Kidney (tissue), 14 donors: Measurements from ENCODE around the gene REC8. TPM values are rescaled to one million over a fixed set of nuclear protein-coding genes. Genes with fewer than 3 reads are reported as not detected.
A peak's percentile ranks its signal among the peaks of the same experiment; 100 is the strongest.

Experiments
- DNase-seq, 5 donors: peaks; one replicate each; pipeline ENCODE4 v3.0.0-alpha.2; 2013 to 2020
- FAIRE-seq: peaks from 2 replicates; lab custom pipeline; 2012; peaks lifted over from hg19 to GRCh38; lab: Jason Lieb, UNC
- H3K27ac ChIP-seq, 2 donors: one replicate each; pipeline ENCODE4 v1.7.0; 2013; ENCODE audit warnings: low read depth in 2 of 2, low read length in 2 of 2, inconsistent platforms in 1 of 2
- H3K27me3 ChIP-seq: one replicate; pipeline ENCODE4 v1.7.1; 2013; ENCODE audit warnings: low read length, inconsistent platforms; ENCODE audit not compliant: control insufficient read depth, insufficient read depth
- H3K36me3 ChIP-seq, 3 donors: one replicate each; pipeline versions ENCODE4 v1.7.0 to v1.7.1; 2013; ENCODE audit warnings: low read length in 3 of 3, control low read depth in 1 of 3, inconsistent platforms in 1 of 3; ENCODE audit not compliant: insufficient read depth in 3 of 3, control insufficient read depth in 2 of 3
- H3K4me1 ChIP-seq, 3 donors: one replicate each; pipeline versions ENCODE4 v1.7.0 to v1.7.1; 2013; ENCODE audit warnings: low read length in 3 of 3, inconsistent platforms in 1 of 3, low read depth in 1 of 3; ENCODE audit not compliant: control insufficient read depth in 2 of 3, insufficient read depth in 2 of 3
- H3K4me3 ChIP-seq, 3 donors: one replicate each; pipeline versions ENCODE4 v1.7.0 to v1.8.1; 2013; ENCODE audit warnings: low read length in 3 of 3, control low read depth in 1 of 3, inconsistent platforms in 1 of 3
- H3K9ac ChIP-seq, 3 donors: one replicate each; pipeline versions ENCODE4 v1.7.0 to v1.7.1; 2013; ENCODE audit warnings: low read length in 3 of 3, control low read depth in 1 of 3, inconsistent platforms in 1 of 3
- H3K9me3 ChIP-seq, 3 donors: one replicate each; pipeline versions ENCODE4 v1.7.0 to v1.7.1; 2013; ENCODE audit warnings: low read length in 3 of 3, control low read depth in 1 of 3, inconsistent platforms in 1 of 3; ENCODE audit not compliant: control insufficient read depth in 2 of 3, insufficient read depth in 1 of 3
- CTCF ChIP-seq: IDR thresholded peaks from 3 replicates; pipeline ENCODE4 v1.5.1; 2012; ENCODE audit warnings: mild to moderate bottlenecking, moderate library complexity, borderline replicate concordance; ENCODE audit not compliant: insufficient read depth; ENCODE audit errors: extremely low read depth
- intact Hi-C: fragments of 100-400 bp; cut with DNase I; formaldehyde crosslinking; loops from one replicate; pipeline ENCODE4 v1.11.1; 2022
- polyA plus RNA-seq: library from polyadenylated mRNA; stranded (reverse); fragments of 350-450 nt; fragmentation: Illumina TruSeq; extraction: RNeasy Lipid Tissue Mini Kit (QIAGEN cat#74804); gene quantifications from one replicate; pipeline ENCODE4 v1.2.3, GENCODE V29; 2014; ENCODE audit warnings: low read depth, low replicate concordance; ENCODE audit not compliant: insufficient read depth
- total RNA-seq: library from RNA; stranded (reverse); fragmentation: NEBNext Ultra II Directional; extraction: Animal tissue kit (Norgen Biotek cat#: 25700); gene quantifications from one replicate; pipeline ENCODE4 v1.2.1, GENCODE V29; 2021
- donor health status: control.
- donor health status: control.
- donor health status: control.
- donor health status: control.
- donor health status: control.
- donor health status: DM: yes; HTN: yes; CAD: no.
- donor health status: Normal renal cell carcinoma (clear cell type).

The REC8 gene
- total and polyA plus RNA-seq, 2 donors from 2014 or later = 39.9 to 51.4 TPM

- Histone ChIP-seq H3K4me3 (no peak overlapping the region), H3K36me3 (peaks cover 4 to 46% (median 40%) of the 10 kb centered on the region in 3 donors), H3K27me3 (no peaks in the 10 kb centered on the region), H3K4me1 (peaks cover 2 to 14% (median 3%) of the 10 kb centered on the region in 3 donors), H3K9me3 (no peaks in the 10 kb centered on the region), H3K27ac (no peak overlapping the region), H3K9ac (no peak overlapping the region)
- no peak for FAIRE-seq
- intact Hi-C loops = no loop called here
- no peak for TF ChIP-seq CTCF
- DNase-seq = no peak
Measured at GRCh38 chr14:24150567-24150966, 21.3 kb upstream of the REC8 start.

GRCh38 chr14:24150993-24151392 is 20.9 kb upstream of the REC8 start:
- FAIRE-seq = no peak
- intact Hi-C loops = no loop called here

DNA sequence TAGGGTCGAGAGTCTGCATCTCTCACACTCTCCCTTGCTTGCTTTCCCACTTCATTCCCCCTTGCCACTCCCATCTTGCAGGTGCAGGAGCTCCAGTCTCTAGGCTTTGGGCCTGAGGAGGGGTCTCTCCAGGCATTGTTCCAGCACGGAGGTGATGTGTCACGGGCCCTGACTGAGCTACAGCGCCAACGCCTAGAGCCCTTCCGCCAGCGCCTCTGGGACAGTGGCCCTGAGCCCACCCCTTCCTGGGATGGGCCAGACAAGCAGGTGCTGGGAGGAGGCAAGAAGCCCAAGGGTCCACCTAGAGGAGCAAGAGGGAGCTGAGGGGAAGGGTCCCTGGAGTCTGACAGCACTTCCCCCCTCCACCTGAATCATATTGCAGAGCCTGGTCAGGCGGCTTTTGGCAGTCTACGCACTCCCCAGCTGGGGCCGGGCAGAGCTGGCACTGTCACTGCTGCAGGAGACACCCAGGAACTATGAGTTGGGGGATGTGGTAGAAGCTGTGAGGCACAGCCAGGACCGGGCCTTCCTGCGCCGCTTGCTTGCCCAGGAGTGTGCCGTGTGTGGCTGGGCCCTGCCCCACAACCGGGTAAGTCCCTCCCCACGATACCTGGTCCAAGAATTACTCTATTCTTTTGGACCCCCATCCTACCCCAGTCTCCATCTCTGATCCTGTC is 20.3 kb upstream of the REC8 start:
- Histone ChIP-seq H3K27ac (no peak overlapping the region), H3K4me3 (no peak overlapping the region), H3K4me1 (peaks cover 0 to 7% (median 0%) of the 10 kb centered on the region in 3 donors), H3K9me3 (no peaks in the 10 kb centered on the region), H3K9ac (no peak overlapping the region), H3K27me3 (no peaks in the 10 kb centered on the region), H3K36me3 (peaks cover 7 to 50% (median 46%) of the 10 kb centered on the region in 3 donors)
- no peak for TF ChIP-seq CTCF
- peak in 1 of 5 donors; percentile 63 for DNase-seq
- FAIRE-seq = no peak
- intact Hi-C loops = no loop called here

More at GRCh38 chr14:24150993-24151392, 20.9 kb upstream of the REC8 start:
- DNase-seq = peak in 1 of 5 donors; percentile 41
- Histone ChIP-seq H3K36me3 (peaks cover 7 to 50% (median 44%) of the 10 kb centered on the region in 3 donors), H3K9ac (no peak overlapping the region), H3K9me3 (no peaks in the 10 kb centered on the region), H3K27me3 (no peaks in the 10 kb centered on the region), H3K27ac (no peak overlapping the region), H3K4me1 (peaks cover 0 to 9% (median under 1%) of the 10 kb centered on the region in 3 donors), H3K4me3 (no peak overlapping the region)
- TF ChIP-seq CTCF = no peak
